Suppressor macrophage treated with lipopolysaccharide for 1 hour (primary cell): ENCODE results near the gene OXSR1.
"Not testable (repeated sequence)": the region's sequence is repeated elsewhere in the genome, so short reads cannot be mapped to it uniquely, and the experiment has no call there.

Experiments used
- DNase-seq, 3 donors: peaks; one replicate each; pipeline ENCODE4 v3.0.0-alpha.2; 2020 to 2022

Gene OXSR1

GRCh38 chr3:38146504-38146903 is 18.8 kb upstream of the OXSR1 start:
- no peak for DNase-seq

DNA sequence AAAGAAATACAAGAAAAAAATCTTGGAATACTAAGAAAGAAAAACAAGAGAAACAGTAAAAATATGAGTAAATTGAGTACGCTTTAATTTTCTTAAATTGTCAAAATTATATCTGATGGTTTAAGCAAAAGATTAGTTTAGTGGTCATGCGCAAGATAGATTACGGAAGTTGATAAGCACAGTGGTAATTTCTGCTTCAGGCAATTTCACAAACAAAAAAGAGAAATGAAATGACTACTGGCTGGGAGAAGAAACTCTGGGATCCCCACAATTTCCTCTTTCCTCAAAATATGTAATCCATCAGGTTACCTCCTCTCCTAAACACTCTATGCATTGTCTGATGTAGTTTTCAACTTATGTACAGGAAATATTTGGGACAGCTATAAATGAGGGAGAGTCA is 17.9 kb upstream of the OXSR1 start:
- DNase-seq = peak; percentile 71 to 89 (median 87)

DNA sequence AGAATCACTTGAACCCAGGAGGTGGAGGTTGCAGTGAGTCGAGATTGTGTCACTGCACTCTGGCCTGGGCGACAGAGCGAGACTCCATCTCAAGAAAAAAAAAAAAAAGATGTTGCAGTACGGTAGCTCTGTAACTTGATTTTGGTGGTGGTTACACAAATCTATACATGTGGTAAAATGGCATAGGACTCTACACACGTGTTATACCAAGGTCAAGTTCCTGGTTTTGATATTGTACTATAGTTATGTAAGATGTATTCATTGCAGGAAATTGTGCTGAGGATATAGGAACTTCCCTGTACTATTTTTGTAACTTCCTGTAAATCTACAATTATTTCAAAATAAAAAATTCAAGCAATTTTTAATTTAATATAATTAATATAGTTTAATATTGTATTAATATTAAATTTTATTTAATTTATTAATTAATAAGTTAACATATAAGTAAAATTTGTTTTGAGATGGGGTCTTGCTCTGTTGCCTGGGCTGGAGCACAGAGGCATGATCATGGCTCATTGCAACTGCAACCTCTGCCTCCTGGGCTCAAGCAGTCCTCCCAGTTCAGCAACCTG is 16.9 kb upstream of the OXSR1 start:
- peak; percentile 54 to 87 (median 81) for DNase-seq

DNA sequence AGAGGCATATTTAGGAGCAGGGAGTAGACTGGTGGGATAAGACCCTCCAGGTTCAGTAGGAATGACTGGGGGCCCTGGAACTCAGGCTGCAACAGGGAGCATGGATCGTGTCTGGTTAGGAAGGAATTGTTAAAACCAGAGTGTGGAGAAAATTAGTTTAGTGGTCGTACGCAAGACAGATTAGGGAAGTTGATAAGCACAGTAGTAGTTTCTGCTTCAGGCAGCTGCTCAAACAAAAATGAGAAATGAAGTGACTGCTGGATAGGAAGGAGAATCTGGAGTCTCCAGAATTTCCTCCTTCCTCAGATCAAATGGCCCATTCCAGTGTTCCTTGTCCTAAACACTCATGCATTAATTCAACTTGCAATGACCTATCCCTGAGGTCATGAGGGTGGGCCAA is 15.6 kb upstream of the OXSR1 start:
- peak; percentile 63 to 75 (median 65) for DNase-seq

DNA sequence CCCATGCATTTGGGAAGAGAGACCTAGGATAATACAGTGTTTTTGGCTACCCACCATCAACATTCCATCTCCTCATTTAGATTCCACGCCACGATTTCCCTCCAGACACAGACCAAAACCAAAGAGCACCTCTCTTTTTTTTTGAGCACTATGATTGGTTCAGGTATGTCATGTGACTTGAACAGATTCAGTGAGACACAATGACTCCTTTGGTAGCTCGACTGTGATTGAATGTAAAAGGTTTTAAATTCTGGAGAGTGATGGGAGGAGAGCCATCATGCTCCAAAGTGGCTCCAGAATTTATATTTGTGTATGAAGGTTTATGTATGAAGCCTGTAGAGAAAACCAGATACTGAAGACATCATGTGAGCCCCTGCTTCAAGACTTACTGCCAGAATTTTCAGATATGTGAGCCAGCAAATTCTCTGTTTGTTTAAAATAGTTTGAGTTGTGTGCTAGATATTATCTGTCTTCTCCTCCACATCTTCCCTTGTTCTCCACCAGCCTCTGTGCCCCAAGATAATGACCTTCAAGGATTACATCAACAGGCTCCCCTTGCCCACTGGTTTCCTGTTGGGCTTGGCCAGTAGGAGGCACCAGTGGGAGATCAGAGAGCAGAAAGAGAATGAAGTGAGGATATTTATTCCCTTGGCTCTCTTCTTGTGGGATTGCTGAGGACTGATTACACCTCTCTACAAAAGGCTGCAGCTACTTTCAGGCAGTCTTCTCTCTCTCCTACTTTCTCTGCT is 14.4 kb upstream of the OXSR1 start:
- no peak for DNase-seq

- DNase-seq = peak; percentile 44 to 74 (median 68)
Measured at GRCh38 chr3:38151667-38152265, 13.6 kb upstream of the OXSR1 start.

GRCh38 chr3:38152609-38153008 is 12.7 kb upstream of the OXSR1 start:
- peak; percentile 69 to 83 (median 72) for DNase-seq

GRCh38 chr3:38153221-38153620 is 12.1 kb upstream of the OXSR1 start:
- no peak for DNase-seq

DNA sequence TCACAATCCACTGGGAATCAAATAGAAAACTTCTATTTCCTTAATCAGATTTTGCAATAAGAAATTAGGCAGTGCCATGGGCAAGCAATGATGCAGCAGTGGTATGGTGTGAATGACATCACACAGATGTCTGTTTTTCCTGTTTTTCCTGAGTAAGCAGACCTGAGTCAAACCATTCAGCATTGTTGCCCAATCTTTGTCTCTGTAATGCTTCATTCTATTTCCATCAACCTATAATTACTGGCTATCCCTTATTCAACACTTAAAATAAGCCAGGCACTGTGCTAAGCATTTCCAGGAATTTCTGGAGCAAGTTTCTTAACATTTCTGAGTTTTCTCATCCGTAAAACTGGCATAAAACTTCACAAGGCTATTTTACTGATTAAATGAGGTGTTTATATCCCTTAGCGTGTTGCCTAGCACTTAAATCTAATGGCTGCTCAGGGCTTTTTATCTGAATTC is 11.3 kb upstream of the OXSR1 start:
- peak; percentile 79 to 96 (median 94) for DNase-seq

DNA sequence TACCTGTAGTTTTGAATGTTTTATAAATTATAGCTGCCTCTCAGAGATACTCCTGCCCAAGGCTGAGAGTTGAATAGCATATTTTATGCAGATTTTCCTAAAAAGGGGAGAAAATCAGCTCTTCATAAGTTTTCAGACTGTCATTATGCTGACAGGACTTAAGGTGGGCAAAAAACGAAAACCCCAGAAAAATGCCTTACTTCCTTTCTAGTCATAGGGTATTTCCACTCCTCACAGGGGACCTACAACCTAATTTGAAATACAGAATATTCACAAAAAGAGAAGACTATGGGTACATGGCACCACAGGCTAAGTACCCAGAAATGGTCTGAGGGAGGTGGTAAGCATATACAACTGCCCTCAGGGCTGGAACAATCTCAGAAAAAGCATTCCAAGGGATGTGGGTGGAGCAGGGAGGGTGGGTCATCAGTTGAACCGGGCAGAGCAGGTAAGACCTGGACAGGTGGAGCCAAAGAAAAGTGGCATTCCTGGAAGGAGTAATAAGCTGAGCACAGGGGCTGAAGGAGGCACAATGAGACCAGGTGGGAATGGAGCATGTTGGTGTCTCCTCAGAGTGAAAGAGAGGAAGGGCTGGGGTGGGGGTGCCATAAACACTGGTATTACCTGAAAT is 10.6 kb upstream of the OXSR1 start:
- DNase-seq = peak; percentile 51 to 80 (median 65)

- DNase-seq = no peak
Measured at GRCh38 chr3:38155825-38156224, 9.5 kb upstream of the OXSR1 start.

DNA sequence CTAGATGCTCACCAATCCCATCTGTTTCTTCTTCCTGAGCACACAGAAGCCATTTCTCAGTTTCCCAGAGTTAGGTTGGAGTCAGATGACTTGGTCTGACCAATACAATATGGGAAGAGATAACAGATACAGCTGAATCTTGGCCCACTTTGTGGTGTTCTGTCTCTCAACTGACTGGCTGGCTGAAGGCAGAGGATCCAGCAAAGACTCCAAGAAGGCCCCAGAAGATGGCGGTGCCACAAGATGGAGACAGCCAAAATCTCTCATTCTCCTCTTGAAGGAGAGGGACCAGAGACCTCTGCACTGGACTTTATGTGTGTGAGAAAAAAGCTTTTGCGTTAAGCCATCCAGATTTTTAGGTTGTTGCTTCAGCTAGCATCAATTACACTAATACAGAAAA is 8.2 kb upstream of the OXSR1 start:
- DNase-seq = no peak

- DNase-seq = no peak
Measured at GRCh38 chr3:38157595-38157994, 7.7 kb upstream of the OXSR1 start.

DNA sequence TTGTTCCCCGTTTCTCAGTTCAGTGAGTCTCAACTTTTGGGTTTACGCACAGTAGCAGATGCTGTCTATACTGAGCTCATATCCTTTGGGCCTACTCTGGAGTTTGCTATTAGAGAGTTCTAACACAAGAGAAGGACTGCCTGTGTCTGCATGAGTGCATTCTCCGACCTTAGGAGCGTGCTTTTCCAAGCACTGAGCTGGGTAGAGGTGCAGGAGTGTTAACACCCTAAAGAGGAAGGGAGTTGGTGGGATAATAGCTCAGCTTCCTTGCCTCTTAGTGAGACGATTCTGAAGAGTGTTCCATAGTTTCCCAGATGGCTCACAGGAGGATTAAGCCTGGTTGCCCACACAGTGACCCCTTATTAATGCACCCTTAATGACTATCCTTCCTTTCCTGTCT is 6.9 kb upstream of the OXSR1 start:
- DNase-seq = no peak

DNA sequence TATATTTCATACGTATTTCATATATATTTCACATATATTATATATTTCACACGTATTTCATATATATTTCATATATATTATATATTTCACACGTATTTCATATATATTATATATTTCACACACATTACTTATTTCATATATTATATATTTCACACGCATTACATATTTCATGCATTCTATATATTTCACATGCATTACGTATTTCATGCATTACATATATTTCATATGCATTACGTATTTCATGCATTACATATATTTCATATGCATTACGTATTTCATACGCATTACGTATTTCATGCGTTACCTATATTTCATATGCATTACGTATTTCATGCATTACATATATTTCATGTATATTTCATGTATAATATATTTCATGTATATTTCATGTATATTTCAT is 4.6 kb upstream of the OXSR1 start:
- not testable (repeated sequence) for DNase-seq

DNA sequence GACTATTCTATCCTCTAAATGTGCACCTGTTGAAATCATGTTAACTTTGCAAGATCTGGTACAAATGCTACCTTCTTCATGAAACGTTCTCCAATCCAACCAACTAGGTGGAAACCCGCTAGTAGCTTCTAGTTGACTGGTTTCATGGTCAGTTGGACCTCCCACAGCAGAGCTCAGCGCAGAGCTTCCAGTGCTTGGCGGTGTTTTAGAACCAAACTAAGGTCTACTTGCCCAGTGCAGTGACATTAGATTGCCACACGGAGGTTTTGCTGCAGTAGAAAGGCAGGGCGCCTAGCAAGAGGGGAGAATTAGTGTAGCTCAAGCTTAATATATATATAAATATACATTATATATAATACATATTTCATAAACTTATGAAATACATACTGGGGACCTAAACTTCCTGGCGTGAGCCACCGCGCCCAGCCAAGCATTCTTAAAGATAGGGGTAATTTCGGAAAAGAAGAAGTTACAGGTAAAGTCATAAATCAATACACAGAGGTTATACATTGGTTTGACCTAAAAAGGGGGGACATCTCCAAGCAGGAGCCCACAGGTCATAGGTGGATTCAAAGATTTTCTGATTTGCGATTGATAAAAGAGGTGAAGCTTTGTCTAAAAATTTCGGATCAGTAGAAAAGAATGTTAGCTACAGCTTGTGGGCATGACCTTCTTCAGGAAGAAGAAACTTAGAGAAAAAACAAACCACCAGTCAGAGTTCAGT is 2.1 kb upstream of the OXSR1 start:
- peak in 1 of 3 donors; percentile 50 for DNase-seq

DNA sequence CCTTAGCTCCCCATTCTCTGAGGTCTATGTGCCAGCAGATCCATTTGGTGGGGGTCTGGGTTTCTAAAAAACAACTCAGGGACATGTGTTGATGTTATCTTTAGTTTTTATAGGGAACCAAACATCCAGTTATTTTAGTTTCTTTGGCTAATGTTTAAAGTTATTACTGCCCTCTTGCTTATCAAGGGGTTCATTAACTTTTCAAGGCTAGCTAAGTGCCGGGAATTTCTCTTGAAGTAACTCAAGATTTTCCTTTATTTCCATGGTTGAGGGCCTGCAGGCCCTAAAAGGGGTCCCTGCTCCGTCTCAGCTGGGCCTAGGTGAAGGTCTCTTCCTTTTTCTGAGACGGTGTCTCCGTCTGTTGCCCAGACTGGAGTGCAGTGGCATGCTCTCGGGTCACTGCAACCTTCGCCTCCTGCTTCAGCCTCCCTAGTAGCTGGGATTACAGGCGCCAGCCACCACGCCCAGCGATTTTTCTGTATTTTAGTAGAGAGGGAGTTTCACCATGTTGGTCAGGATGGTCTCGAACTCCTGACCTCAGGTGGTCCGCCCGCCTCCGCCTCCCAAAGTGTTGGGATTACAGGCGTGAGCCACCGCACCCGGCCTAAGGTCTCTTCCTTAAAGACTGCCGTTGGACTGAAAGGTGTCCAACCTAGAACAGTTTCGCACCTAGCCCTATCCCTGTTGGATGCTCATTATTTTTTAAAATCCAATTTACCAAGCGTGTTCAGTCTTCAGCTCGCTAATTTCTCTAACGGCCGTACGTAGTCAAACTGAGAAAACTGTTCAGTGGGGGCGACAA is 1.3 kb upstream of the OXSR1 start:
- no peak for DNase-seq

DNA sequence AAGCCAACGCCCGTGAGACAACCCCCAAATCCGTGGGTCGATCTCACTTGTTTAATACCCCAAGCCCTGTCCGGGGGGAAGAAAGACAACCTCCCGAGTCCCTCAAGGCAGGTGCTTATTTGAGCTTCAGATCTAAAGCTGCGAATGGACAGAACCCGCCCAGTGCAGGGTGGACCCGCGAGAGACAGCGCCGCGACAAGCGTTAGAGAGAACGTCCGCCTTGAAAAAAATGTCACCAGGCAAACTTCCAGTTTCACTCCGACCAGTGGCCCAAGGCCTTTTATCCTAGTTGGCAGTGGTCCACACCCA is 740 bp upstream of the OXSR1 start:
- no peak for DNase-seq

- no peak for DNase-seq
Measured at GRCh38 chr3:38165722-38166387, 518 bp downstream of the OXSR1 start.

DNA sequence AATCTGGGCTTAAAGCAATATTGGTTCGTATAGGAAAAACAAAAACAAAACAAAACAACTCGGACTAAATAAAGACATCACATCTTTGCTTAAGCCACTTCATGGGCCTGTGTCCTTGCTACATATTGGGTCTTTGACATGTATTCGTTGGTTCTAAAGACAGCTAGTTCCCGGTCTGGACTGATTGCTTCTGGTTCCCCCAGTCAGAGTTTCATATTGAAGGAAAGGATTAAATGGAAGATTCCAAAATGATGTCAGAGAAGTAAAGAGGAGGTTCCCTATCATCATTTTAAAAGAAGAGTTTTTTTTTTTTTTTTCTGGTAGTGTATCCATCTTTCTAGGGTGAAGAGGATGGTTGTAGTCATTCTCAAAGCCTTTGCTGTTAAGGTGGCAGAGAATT is 2.3 kb downstream of the OXSR1 start:
- DNase-seq = peak in 2 of 3 donors; percentile 60

GRCh38 chr3:38168151-38169026 is 3.1 kb downstream of the OXSR1 start:
- no peak for DNase-seq
